DND-41 (cell line): ENCODE measurements around the gene CCL13.
A peak's percentile ranks its signal among the peaks of the same experiment; 100 is the strongest.

Source experiments
- ATAC-seq: fragments of 200-7000 bp; cut with Tn5 transposase; 3 replicates; pipeline ENCODE4 v1.9.1; 2021; ENCODE audit warnings: low read depth; ENCODE audit not compliant: insufficient read depth
- DNase-seq: peaks from one replicate; pipeline ENCODE4 v3.0.0-alpha.2; 2020
- H2AFZ ChIP-seq: 2 replicates; pipeline ENCODE4 v1.6.0; 2012; ENCODE audit warnings: low read depth, low read length
- H3K27ac ChIP-seq: 2 replicates; pipeline ENCODE4 v1.5.1; 2012; ENCODE audit warnings: low read length, inconsistent platforms
- H3K27me3 ChIP-seq: fragments of 200-600 bp; sonication (generic); 2 replicates; pipeline ENCODE4 v1.6.0; 2012; ENCODE audit warnings: low read length, mild to moderate bottlenecking, inconsistent platforms; ENCODE audit not compliant: insufficient read depth, poor library complexity
- H3K36me3 ChIP-seq: 2 replicates; pipeline ENCODE4 v1.5.1; 2012; ENCODE audit warnings: low read length, inconsistent platforms; ENCODE audit not compliant: insufficient read depth
- H3K4me1 ChIP-seq: 2 replicates; pipeline ENCODE4 v1.5.1; 2012; ENCODE audit warnings: mild to moderate bottlenecking, low read length; ENCODE audit not compliant: insufficient read depth
- H3K4me2 ChIP-seq: 2 replicates; pipeline ENCODE4 v1.6.0; 2012; ENCODE audit warnings: mild to moderate bottlenecking, moderate library complexity, low read length, inconsistent platforms; ENCODE audit not compliant: insufficient read depth
- H3K4me3 ChIP-seq, 2 experiments: fragments of 200-600 bp in 1 of 2; shearing (Covaris generic) in 1 of 2; 2 replicates each; pipeline ENCODE4 v1.5.1; 2012 to 2016; ENCODE audit warnings: inconsistent platforms in 2 of 2, low read length in 2 of 2, mild to moderate bottlenecking in 2 of 2, low read depth in 1 of 2, moderate library complexity in 1 of 2
- H3K79me2 ChIP-seq: 2 replicates; pipeline ENCODE4 v1.6.0; 2012; ENCODE audit warnings: low read length, inconsistent platforms; ENCODE audit not compliant: insufficient read depth
- H3K9ac ChIP-seq: 2 replicates; pipeline ENCODE4 v1.6.0; 2012; ENCODE audit warnings: low read depth, mild to moderate bottlenecking, inconsistent platforms, low read length, moderate library complexity
- H3K9me3 ChIP-seq: 2 replicates; pipeline ENCODE4 v1.5.1; 2012; ENCODE audit warnings: low read length, moderate library complexity, mild to moderate bottlenecking, inconsistent platforms; ENCODE audit not compliant: insufficient read depth, severe bottlenecking
- H4K20me1 ChIP-seq: 2 replicates; pipeline ENCODE4 v1.6.0; 2012; ENCODE audit warnings: low read length; ENCODE audit not compliant: insufficient read depth
- CTCF ChIP-seq: IDR thresholded peaks from 2 replicates; pipeline ENCODE4 v1.5.1; 2012; ENCODE audit warnings: borderline replicate concordance, low read length, moderate library complexity, mild to moderate bottlenecking; ENCODE audit not compliant: poor library complexity, severe bottlenecking; ENCODE audit errors: extremely low read depth
- EZH2 ChIP-seq: IDR thresholded peaks from 3 replicates; pipeline ENCODE4 v1.6.1; 2012; ENCODE audit warnings: borderline replicate concordance, low read depth, mild to moderate bottlenecking, moderate library complexity, low read length, inconsistent platforms; ENCODE audit not compliant: severe bottlenecking

CCL13 gene

DNA sequence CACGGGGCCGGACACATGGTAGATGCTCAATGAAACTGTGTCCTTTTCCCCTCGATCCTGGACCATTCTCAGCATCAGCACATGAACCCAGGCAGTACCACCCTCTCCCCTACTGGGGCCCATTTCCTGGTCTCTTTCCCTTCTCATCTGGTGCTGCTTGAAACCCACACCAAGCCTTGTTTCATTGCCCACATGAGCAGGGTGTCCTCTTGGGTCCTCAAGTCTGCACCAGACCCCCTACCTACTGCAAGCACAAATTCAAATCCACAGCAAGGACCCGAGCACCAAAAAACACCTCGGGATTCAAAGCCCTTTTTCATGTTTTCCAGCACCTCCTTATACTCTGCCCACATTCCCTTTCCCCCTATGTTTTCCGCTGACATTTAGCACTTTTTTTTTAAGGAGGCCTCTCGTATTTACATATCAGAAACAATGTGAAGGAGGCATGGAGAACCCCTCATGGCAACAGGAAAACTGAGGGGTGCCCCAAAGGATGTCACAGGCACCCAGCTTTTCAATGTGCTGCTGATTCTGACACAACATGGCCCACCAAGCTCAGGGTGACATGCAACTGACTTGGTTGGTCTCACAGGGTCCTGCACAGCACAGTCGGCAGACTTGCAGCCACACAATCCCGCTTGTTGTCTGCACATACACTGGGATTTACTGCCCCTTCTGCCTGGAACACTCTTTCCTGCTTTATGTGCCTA, 11.4 kb downstream of the CCL13 start:
- DNase-seq (peak; percentile 39), ATAC-seq (no peak)
- Histone ChIP-seq H3K4me1 (peaks cover 100% of the 10 kb centered on the region), H3K79me2 (no peaks in the 10 kb centered on the region), H3K9ac (peak overlapping the region; percentile 60), H3K4me3 (no peak overlapping the region), H4K20me1 (no peaks in the 10 kb centered on the region), H3K27ac (peak overlapping the region; percentile 99), H3K9me3 (no peaks in the 10 kb centered on the region), H3K27me3 (no peaks in the 10 kb centered on the region), H3K36me3 (no peaks in the 10 kb centered on the region), H2AFZ (no peak overlapping the region), H3K4me2 (no peak overlapping the region)
- TF ChIP-seq CTCF (no peak), EZH2 (no peak)

GRCh38 chr17:34368196-34368945, 12.1 kb downstream of the CCL13 start:
- no peak overlapping the region for H3K4me2 ChIP-seq
- no peaks in the 10 kb centered on the region for H4K20me1 ChIP-seq
- ATAC-seq (no peak), DNase-seq (peak; percentile 36)
- peaks cover 94% of the 10 kb centered on the region for H3K4me1 ChIP-seq
- H3K27me3 ChIP-seq, result no peaks in the 10 kb centered on the region
- TF ChIP-seq CTCF (no peak), EZH2 (no peak)
- H3K27ac ChIP-seq, result peak overlapping the region; percentile 99
- no peak overlapping the region for H3K4me3 ChIP-seq
- H3K9me3 ChIP-seq, result no peaks in the 10 kb centered on the region
- H3K36me3 ChIP-seq, result no peaks in the 10 kb centered on the region
- H3K9ac ChIP-seq, result peak overlapping the region; percentile 60
- no peaks in the 10 kb centered on the region for H3K79me2 ChIP-seq
- no peak overlapping the region for H2AFZ ChIP-seq

DNA sequence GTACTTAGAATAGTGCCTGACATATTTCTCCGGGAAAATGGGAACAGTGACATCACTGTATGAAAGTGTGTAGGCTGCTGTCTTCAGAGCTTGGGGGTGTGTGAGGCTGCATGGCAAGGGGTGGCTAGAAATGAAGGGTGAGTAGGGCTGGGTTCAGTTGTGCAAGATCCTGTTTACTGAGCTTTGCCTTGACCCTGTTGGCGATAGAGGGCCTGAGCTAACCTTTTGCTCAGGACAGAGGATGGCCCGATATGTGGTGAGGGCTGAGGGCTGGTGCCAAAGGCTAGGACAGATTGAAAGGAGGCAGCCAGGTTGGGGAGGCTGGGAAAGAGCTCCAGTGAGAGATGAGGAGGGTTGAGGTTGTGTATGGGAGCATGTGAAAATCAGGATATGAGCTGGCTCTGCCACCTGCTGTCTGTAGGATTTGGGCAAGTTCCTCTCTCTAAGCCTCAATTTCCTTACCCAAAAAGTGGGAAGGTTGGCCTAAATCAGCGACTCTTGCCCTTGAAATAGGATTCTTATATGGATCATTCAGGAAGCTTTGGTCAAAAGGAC, 12.7 kb downstream of the CCL13 start:
- no peak overlapping the region for H3K4me2 ChIP-seq
- no peaks in the 10 kb centered on the region for H3K9me3 ChIP-seq
- H3K4me1 ChIP-seq, result peaks cover 88% of the 10 kb centered on the region
- TF ChIP-seq EZH2 (no peak), CTCF (no peak)
- H3K79me2 ChIP-seq, result no peaks in the 10 kb centered on the region
- DNase-seq, result peak; percentile 6
- H3K27me3 ChIP-seq, result no peaks in the 10 kb centered on the region
- no peak overlapping the region for H2AFZ ChIP-seq
- peak overlapping the region; percentile 99 for H3K27ac ChIP-seq
- H3K4me3 ChIP-seq, result no peak overlapping the region
- no peaks in the 10 kb centered on the region for H3K36me3 ChIP-seq
- no peak for ATAC-seq
- H3K9ac ChIP-seq, result peak overlapping the region; percentile 60
- no peaks in the 10 kb centered on the region for H4K20me1 ChIP-seq
